Fibroblast of skin of abdomen (primary cell): Measurements from ENCODE around the gene FAM53A. TPM values are rescaled to one million over a fixed set of nuclear protein-coding genes. Genes with fewer than 3 reads are reported as not detected.
A peak's percentile ranks its signal among the peaks of the same experiment; 100 is the strongest.

ENCODE experiments used
- DNase-seq: peaks from one replicate; pipeline ENCODE4 v3.0.0-alpha.2; 2013
- polyA plus RNA-seq, 2 experiments: library from polyadenylated mRNA; unstranded; fragments of 120-200 nt; gene quantifications; one replicate each; pipeline ENCODE4 v1.2.1, GENCODE V29; 2013; ENCODE audit not compliant: insufficient read length in 2 of 2

FAM53A gene, protein sequence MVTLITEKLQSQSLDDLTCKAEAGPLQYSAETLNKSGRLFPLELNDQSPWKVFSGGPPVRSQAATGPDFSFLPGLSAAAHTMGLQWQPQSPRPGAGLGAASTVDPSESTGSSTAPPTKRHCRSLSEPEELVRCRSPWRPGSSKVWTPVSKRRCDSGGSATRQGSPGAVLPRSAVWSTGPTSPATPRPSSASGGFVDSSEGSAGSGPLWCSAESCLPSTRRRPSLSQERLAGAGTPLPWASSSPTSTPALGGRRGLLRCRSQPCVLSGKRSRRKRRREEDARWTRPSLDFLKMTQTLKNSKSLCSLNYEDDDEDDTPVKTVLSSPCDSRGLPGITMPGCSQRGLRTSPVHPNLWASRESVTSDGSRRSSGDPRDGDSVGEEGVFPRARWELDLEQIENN
- polyA plus RNA-seq (2013, experiment 1 of 2; ENCODE audit: insufficient read length), result 3.9 TPM
- polyA plus RNA-seq (2013, experiment 2 of 2; ENCODE audit: insufficient read length), result 3.4 TPM

DNA sequence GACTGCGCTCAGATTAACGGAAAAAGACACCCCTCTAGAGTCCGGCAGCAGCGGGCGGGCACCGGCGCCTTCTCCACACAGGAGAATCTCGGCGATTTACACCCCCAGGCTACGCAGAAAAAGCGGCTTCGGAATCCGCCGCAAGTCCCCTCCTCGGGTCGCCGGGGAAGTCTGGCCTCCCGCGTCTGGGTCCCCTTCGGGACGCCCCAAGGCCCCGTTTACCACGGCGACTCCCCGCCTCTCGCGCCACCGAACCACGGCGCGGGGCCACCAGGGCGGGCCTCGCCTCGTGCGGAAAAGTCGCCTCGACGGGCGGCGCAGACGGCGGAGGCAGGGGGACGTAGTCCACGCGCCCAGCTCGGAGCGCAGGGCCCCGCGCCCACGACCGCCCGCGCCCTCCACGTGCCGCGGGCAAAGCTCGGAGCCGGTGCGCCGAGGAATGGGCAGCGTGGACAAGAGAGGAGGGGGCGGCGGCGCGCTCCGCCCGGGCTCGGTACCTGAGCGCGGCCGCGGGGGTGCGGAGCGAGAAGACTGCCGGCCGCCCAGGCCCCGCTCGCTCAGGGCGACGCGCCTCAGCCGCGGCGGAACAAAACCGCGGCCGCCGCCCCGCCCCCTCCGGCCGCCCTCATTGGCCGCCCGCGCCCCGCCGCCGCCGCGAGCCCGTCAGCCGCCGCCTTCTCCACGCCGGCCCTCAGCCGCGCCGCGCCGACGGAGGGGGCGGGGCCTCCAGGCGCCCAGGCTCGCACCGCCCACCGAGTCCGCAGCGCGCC is at the start of gene FAM53A:
Gene FAM53A (minus strand): TSS at position 578 of the 770 bp plus-strand sequence. CDS start 15,572 bp downstream, outside the sequence.
- peak; percentile 90 for DNase-seq

DNA sequence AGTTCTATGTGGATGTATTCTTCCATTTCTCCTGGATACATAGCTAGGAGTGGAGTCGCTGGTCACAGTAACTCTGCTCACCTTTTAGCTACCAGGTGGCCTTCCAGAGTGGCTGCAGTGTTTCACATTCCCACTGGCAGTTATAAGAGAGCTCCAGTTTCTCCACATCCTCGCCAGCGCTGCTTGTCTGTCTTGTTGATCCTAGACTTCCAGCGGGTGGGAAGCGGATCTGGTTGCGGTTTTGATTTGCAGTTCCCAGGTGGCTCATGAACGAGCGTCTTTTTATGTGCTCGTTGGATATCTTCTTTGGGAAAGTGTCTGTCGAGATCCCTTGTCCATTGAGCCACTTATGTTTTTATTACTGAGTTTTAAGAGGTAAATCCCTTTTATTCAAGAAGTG is 48.8 kb upstream of the FAM53A start:
- DNase-seq, result no peak

DNA sequence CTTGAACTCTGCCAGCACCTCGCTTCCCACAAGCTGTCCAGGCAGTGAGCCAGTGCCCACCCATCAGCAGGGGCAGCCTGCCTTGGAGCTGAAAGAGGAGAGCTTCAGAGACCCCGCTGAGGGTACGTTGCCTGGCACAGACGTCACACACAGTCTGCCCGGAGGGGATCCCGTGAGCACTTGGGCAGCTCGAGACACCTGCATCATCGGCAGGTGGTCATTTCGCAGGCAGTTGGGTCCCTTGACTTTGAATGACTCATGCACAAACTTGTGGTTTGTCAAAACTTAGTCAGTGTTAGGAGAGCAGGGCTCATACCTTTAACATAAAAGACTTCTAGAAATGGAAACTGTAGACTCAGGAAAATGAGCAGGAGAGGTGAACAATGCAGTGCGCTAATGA is 47.1 kb upstream of the FAM53A start:
- no peak for DNase-seq

DNA sequence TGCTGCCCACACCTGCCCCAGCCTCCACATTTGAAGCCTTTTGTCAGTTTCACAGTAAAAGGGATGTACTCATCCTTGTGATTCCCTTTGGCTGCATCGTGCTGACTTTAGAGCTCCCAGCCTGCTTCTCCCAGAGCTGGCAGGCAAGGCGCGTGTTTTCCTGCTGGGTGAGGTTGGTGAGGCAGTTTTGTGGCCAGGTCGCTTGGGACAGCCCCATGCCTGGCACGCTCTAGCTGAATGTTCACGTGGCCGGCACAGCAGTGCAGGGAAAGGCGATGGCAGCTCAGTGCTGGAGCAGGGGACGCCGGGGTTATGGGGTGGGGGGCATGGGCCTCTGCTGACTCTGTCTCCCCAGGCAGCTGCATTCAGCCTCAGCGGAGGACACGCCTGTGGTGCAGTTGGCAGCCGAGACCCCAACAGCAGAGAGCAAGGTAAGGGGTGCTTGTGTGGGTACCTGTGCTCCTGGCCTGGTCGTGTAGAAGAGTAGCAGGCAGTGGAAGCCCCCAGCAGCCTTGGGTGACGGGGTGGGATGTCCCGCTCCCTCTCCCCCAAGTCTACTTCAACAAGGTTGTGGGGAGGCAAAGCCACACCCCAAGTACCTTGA is 46.5 kb upstream of the FAM53A start:
- no peak for DNase-seq

DNA sequence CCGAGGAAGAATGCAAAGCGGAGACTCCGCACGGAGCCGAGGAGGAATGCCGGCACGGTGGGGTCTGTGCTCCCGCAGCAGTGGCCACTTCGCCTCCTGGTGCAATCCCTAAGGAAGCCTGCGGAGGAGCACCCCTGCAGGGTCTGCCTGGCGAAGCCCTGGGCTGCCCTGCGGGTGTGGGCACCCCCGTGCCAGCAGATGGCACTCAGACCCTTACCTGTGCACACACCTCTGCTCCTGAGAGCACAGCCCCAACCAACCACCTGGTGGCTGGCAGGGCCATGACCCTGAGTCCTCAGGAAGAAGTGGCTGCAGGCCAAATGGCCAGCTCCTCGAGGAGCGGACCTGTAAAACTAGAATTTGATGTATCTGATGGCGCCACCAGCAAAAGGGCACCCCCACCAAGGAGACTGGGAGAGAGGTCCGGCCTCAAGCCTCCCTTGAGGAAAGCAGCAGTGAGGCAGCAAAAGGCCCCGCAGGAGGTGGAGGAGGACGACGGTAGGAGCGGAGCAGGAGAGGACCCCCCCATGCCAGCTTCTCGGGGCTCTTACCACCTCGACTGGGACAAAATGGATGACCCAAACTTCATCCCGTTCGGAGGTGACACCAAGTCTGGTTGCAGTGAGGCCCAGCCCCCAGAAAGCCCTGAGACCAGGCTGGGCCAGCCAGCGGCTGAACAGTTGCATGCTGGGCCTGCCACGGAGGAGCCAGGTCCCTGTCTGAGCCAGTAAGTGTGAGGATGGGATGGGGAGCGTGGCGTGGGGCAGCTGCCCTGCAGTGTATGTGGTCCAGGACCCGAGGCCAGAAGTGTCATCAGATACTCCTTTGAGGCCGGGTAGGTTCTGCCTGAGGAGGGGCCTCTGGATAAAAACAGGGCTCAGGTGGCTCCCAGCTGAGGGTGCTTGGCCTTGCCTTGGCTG is 44.2 kb upstream of the FAM53A start:
- no peak for DNase-seq

DNA sequence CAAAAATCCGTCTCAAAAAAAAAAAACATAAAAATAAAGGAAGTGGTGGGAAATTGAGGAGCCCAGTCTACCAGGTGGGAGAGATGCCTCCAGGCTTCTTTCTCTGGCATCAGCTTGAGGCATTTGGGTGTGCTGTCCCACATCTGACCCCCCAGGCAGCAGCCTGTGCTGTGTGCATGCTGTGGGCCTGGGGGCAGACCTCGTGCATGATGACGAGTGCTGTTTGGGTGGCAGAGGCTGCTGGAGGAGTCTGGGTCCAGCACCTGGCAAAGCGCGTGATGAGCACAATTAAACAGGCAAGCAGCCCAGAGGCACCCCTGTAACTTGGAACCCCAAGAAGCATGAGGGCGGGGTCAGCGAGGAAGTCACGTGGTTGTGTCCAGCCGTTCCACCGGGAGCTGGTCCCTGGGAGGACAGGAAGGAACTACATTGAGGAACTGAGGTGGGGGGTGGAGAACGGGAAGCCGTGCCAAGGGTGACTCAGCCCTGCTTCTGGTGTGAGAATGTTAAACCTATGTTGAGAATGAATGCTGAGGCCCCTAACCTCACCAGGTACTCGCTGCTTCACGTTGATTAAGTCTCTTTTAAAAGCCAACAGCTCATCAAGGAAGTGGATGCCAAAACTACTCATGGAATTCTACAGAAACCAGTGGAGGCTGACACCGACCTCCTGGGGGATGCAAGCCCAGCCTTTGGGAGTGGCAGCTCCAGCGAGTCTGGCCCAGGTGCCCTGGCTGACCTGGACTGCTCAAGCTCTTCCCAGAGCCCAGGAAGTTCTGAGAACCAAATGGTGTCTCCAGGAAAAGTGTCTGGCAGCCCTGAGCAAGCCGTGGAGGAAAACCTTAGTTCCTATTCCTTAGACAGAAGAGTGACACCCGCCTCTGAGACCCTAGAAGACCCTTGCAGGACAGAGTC is 43.3 kb upstream of the FAM53A start:
- peak; percentile 62 for DNase-seq

DNA sequence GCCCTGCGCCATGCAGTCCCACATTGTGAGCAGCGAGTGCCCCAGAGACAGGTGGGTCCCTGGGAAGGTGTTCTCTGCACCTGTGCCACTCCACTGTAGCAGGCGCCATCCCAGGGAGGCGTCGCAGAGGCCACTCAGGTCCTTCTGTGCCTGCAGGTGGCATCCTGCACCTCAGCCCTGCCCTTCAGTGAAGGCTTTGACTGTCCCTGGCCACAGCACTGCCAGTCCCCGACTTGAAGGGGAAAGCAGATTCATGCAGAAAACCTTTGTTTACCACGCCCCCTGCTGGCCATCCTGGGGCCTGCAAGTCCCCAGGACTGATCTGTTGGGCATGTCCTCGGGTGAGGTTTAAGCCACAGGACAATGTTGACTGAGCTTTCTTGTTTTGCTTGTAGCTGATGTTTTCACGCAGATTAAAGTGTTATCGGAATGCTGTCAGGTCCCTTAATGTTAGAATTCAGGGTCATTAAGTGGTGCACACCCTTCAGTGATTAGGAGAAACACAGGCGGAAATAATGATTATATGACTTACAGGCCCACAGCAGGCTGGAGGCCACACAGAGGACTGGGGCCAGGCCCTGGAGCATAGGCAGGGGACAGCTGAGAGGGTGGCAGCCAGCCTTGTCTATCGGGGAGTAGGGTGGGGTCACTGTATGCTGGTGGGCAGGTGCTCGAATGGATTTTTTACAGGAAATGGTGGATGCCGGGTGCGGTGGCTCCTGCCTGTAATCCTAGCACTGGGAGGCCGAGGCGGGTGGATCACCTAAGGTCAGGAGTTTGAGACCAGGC is 42.2 kb upstream of the FAM53A start:
- peak; percentile 68 for DNase-seq

DNA sequence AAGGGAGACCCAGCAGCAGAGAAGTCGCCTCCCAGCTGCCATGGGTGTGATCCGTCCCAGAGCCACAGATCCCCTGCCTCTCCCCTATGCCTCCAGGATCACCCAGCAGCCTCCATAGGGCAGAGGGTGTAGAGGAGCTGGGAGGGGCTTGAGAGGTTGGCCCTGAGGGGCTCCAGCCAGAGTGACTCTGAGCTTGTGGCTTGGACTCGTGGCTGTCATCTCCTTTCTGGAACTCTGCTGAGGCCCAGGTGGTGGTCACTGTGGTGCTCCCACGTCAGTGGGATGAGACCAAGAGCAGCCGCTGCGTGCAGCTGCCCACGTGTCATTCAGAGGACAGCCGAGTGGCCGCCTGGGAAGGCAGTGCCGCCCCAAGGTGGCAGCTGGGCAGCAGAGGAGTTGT is 41.4 kb upstream of the FAM53A start:
- no peak for DNase-seq

DNA sequence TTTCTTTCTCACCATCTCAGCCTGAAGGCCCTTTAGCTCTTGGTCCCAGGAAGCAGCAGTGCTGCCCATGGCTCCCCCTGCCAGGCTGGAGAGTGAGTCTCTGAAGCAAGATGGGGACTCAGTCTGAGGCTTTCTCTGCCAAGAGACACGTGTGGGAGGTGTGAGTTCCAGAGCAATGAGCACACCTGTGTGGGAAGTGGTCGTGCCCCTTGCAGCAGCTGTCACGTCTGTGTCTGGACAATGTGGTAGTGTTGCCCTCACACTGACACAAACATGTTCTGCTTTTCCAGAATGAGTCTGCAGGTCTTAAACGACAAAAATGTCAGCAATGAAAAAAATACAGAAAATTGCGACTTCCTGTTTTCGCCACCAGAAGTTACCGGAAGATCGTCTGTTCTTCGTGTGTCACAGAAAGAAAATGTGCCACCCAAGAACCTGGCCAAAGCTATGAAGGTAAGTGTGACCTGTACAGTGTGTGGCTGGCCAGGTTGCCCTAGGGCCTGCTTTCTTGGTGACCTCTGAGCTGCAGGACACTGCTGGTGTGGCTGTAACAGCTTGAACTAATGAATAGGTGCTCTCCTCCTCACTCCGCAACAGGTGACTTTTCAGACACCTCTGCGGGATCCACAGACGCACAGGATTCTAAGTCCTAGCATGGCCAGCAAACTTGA is 39.2 kb upstream of the FAM53A start:
- DNase-seq, result no peak

DNA sequence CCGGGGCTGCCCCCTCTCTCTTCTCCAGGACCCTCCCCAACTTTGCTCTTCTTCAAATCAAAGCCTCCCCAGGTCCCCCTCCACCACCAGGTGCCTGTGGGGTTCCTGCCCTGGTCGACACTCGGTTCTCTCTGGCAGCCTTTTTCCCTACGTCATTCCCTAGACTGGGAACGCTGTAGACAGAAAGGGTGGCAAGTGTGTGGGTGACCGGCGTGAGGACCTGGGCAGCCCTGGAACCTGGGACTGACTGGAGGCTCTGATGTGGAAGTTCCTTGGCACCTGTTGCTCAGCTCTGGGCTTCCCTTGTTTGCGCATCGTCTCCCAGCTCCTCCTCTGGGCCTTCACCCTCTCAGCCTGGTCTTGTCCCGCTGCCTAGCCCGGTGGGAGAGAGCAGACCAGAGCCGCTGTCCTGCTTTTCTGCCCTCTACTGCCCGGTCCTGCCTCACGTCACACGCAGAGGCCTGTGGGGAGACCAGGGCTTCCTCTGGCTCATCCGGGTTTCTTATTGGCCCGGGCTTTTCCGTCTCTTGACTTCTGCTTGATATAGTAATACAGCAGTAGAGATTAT is 38.5 kb upstream of the FAM53A start:
- no peak for DNase-seq

DNA sequence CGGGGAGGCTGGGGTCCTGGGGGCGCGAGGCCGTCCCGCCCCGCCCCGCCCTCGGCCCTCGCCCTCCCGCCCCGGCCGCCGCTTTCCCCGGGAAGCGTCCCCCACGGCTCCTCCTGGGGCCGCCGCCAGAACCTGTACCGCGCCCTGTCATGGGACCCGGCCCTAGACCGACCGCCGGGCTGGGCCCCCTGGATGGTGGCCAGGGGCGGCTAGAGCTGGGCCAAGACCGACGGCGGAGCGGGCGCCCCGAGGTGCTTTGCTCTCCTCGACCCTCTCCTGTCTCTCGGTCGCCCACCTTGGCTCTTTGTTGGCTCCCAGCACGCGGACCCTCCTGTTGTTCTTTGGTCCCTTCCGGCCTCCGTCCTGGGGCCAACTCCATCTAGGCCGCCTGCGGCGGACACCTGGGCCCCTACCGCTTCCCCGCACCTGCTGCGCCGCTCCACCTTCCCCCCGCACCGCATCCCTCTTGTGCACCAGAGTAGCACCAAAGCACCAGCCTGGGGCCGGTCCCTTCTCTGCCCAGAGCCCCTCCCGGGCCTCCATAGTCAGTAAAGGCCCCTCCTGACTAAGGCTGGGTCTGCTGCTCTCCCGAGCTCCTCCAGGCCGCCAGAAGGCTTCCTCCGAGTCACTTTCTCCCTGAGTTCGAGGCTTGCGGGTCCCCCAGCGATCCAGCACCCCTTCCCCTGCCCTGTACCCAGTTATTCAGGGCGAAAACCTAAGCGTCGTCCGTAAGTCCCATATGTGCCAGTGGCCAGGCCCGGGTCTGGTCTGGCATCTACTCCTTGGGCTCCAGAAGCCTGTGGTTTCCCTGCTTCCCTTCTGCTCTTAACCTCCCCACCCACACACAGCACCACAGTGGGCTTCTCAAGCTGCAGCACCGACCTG is 37.8 kb upstream of the FAM53A start:
- DNase-seq, result no peak

DNA sequence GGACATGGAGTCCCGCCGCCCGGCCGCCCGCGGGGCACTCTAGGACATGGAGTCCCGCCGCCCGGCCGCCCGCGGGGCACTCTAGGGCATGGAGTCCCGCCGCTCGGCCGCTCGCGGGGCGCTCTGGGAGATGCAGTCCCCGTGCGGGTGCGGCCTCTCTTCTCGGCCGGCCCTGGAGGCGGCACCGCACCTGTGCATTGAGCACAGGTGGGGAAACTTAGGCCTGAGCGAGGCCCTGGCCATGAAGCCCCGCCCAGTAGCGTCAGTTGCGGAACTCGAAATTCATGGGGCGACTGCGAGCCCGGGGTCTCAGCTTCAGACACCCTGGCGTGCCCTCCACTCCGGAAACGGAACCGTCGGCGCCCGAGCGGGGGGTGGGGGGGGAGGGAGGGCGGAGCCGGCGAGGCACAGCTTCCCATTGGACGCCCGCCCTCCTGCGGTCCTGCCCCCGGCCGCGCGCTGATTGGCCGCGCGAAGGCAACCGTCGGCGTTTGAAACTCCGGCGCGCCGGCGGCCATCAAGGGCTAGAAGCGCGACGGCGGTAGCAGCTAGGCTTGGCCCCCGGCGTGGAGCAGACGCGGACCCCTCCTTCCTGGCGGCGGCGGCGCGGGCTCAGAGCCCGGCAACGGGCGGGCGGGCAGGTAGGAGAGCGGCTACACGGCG is 37.0 kb upstream of the FAM53A start, which contains the start of the genes TACC3 and TMEM129:
Gene TACC3 (plus strand): TSS at position 519 of the 663 bp plus-strand sequence. CDS start 1,901 bp downstream, outside the sequence.
Gene TMEM129 (minus strand): TSS at position 321 of the 663 bp plus-strand sequence. CDS start 486 bp downstream, outside the sequence.
- DNase-seq, result peak; percentile 92

DNA sequence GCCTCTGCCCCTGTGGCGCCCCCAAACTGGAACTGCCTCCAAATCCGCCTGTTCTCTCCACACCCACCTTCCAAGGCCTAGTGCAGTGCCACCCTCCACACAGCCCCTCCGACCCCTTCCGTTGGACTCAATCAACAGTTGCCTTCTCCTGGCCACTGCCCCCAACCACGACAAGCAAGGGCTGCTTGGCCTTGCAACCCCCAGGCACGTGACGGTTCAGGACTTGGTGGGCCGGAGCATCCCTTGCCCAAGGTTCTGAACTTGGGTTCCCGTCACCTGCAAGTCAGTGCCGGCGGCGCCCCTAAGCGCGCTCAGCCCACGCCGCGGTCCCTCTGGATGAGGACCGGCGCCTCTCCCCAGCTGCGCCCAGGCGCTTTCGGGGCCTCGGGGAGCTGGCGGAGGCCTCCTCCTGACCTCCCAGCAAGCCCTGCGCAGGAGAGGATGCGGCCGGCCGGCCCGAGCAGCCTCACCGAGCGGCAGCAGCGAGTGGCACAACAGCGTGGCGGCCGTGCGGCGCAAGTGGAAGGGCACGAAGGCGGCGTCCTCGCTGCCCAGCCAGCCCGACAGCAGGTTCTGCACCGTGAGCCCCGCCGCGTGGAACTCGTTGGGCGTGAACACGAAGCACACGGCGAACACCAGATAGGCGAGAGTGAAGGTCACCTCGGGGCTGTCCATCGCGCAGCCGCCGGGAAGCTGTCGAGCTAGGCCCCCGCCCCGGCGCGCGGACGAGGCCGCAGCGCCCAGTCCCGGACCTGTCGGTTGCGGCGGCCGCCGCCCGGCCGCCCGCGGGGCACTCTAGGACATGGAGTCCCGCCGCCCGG is 36.3 kb upstream of the FAM53A start:
- peak; percentile 16 for DNase-seq

DNA sequence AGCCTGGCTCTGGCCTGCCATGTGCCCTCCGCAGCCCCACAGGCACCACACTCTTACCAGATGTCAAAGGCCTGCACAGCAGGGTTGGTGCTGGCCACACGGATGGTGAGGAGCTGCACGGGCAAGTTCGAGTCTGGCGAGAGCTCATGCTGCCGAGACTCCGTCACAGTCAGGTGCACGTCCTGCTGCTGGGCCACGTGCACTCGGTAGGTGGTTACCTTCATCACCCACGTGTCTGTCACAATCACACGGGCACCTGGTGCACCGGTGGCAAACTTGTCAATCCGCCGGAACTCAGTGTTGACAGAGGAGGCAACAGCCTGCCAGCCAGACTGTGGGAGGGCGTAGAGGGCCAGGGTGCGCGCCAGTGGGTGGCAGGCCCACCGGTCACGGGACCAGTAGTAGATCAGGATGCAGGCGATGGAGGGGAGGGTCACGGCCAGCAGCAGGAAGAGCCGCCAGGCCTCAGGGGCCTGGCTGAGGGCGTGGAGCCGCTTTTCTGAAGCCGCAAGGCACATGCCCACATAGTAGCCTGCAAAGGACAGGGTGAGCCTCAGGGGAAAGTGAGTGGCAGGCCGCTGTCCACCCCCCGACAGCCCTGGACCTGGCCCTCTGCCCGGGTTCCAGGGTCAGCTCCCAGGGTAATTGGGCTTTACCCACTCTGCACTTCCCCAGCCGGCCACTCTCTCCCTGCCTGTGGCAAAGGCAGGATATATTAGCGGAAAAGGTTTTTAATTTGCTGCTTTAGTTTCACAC is 34.2 kb upstream of the FAM53A start:
- DNase-seq, result no peak
